HG03439 (cell line): Measurements from ENCODE around the gene PREX1.
"Not testable (repeated sequence)": the region's sequence is repeated elsewhere in the genome, so short reads cannot be mapped to it uniquely, and the experiment has no call there.

Experiments used
- ATAC-seq: cut with Tn5 transposase; IDR thresholded peaks from one replicate; pipeline ENCODE4 v1.9.1; 2021; ENCODE audit warnings: mild to moderate bottlenecking, moderate library complexity; ENCODE audit not compliant: unreplicated experiment

PREX1 gene

GRCh38 chr20:48826883-48827771, 672 bp downstream of the PREX1 start:
- peak; percentile 12 for ATAC-seq

- not testable (repeated sequence) for ATAC-seq
Measured at GRCh38 chr20:48826480-48826879, 1.3 kb downstream of the PREX1 start.

GRCh38 chr20:48826069-48826468, 1.7 kb downstream of the PREX1 start:
- ATAC-seq: no peak

- ATAC-seq: no peak
Measured at GRCh38 chr20:48825566-48825920, 2.3 kb downstream of the PREX1 start.

- no peak for ATAC-seq
Measured at GRCh38 chr20:48824830-48825565, 2.8 kb downstream of the PREX1 start.

- ATAC-seq: peak; percentile 30
Measured at GRCh38 chr20:48823960-48824498, 3.8 kb downstream of the PREX1 start.

- no peak for ATAC-seq
Measured at GRCh38 chr20:48823476-48823875, 4.3 kb downstream of the PREX1 start.

GRCh38 chr20:48822879-48823385, 4.9 kb downstream of the PREX1 start:
- ATAC-seq: no peak

- ATAC-seq: no peak
Measured at GRCh38 chr20:48822178-48822577, 5.6 kb downstream of the PREX1 start.

GRCh38 chr20:48821261-48821920, 6.4 kb downstream of the PREX1 start:
- no peak for ATAC-seq

- no peak for ATAC-seq
Measured at GRCh38 chr20:48820649-48820973, 7.2 kb downstream of the PREX1 start.

GRCh38 chr20:48819821-48820648, 7.8 kb downstream of the PREX1 start:
- ATAC-seq: no peak

- ATAC-seq: no peak
Measured at GRCh38 chr20:48819089-48819488, 8.7 kb downstream of the PREX1 start.

GRCh38 chr20:48818481-48818987, 9.3 kb downstream of the PREX1 start:
- no peak for ATAC-seq

GRCh38 chr20:48818031-48818370, 9.8 kb downstream of the PREX1 start:
- no peak for ATAC-seq

- no peak for ATAC-seq
Measured at GRCh38 chr20:48817367-48818030, 10.3 kb downstream of the PREX1 start.

- ATAC-seq: no peak
Measured at GRCh38 chr20:48816282-48817205, 11.3 kb downstream of the PREX1 start.

GRCh38 chr20:48815537-48815936, 12.3 kb downstream of the PREX1 start:
- ATAC-seq: no peak

- ATAC-seq: no peak
Measured at GRCh38 chr20:48814633-48815032, 13.2 kb downstream of the PREX1 start.
